Hepatocyte (in vitro differentiated cells): ENCODE measurements around the gene H6PD. TPM values are rescaled to one million over a fixed set of nuclear protein-coding genes. Genes with fewer than 3 reads are reported as not detected.
A peak's percentile ranks its signal among the peaks of the same experiment; 100 is the strongest.

ENCODE experiments used
- DNase-seq: peaks from one replicate; pipeline ENCODE4 v3.0.0-alpha.2; 2016; ENCODE audit warnings: low spot score
- H2AFZ ChIP-seq: fragments of 200-600 bp; sonication (generic); 2 replicates; pipeline ENCODE4 v1.6.0; 2016; ENCODE audit warnings: antibody characterized with exemption, mild to moderate bottlenecking
- H3K27ac ChIP-seq: fragments of 200-600 bp; sonication (generic); 2 replicates; pipeline ENCODE4 v1.5.1; 2016; ENCODE audit warnings: mild to moderate bottlenecking
- H3K27me3 ChIP-seq: fragments of 200-600 bp; sonication (generic); 2 replicates; pipeline ENCODE4 v1.6.1; 2016
- H3K36me3 ChIP-seq: fragments of 200-600 bp; sonication (generic); replicated peaks from 2 replicates; pipeline ENCODE4 v1.5.1; 2016; ENCODE audit warnings: low read depth; ENCODE audit not compliant: insufficient read depth
- H3K4me1 ChIP-seq: fragments of 200-600 bp; sonication (generic); 2 replicates; pipeline ENCODE4 v1.5.1; 2016; ENCODE audit warnings: mild to moderate bottlenecking, moderate library complexity; ENCODE audit not compliant: insufficient read depth
- H3K4me2 ChIP-seq: fragments of 200-600 bp; sonication (generic); 2 replicates; pipeline ENCODE4 v1.6.0; 2016
- H3K4me3 ChIP-seq: fragments of 200-600 bp; sonication (generic); 2 replicates; pipeline ENCODE4 v1.5.1; 2016; ENCODE audit warnings: mild to moderate bottlenecking
- H3K79me2 ChIP-seq: fragments of 200-600 bp; sonication (generic); 2 replicates; pipeline ENCODE4 v1.6.0; 2017; ENCODE audit warnings: mild to moderate bottlenecking
- H3K9me2 ChIP-seq: fragments of 200-600 bp; sonication (generic); replicated peaks from 2 replicates; pipeline ENCODE4 v1.6.0; 2017; ENCODE audit warnings: mild to moderate bottlenecking; ENCODE audit not compliant: insufficient read depth
- H3K9me3 ChIP-seq: fragments of 200-600 bp; sonication (generic); 2 replicates; pipeline ENCODE4 v1.5.1; 2016; ENCODE audit warnings: low read depth, mild to moderate bottlenecking
- H4K20me1 ChIP-seq: fragments of 200-600 bp; sonication (generic); 2 replicates; pipeline ENCODE4 v1.6.0; 2016; ENCODE audit warnings: mild to moderate bottlenecking; ENCODE audit not compliant: insufficient read depth, poor library complexity, severe bottlenecking
- CTCF ChIP-seq: fragments of 200-600 bp; sonication (generic); IDR thresholded peaks from 2 replicates; pipeline ENCODE4 v1.5.1; 2016; ENCODE audit warnings: antibody characterized with exemption, mild to moderate bottlenecking; ENCODE audit not compliant: poor library complexity
- EZH2 ChIP-seq: fragments of 200-600 bp; sonication (generic); IDR thresholded peaks from 2 replicates; pipeline ENCODE4 v1.6.1; 2016; ENCODE audit warnings: antibody characterized with exemption, mild to moderate bottlenecking, borderline replicate concordance
- EZH2phosphoT487 ChIP-seq: fragments of 200-600 bp; sonication (generic); IDR thresholded peaks from one replicate; pipeline ENCODE4 v1.6.1; 2018; ENCODE audit warnings: antibody characterized with exemption, mild to moderate bottlenecking, low read depth, moderate library complexity; ENCODE audit not compliant: unreplicated experiment, severe bottlenecking
- WGBS: methylation state at CpG from one replicate; pipeline ENCODE4 v1.1.6; 2016; ENCODE audit warnings: low lambda C conversion rate; ENCODE audit errors: missing lambda C conversion rate; 5-methylcytosine and 5-hydroxymethylcytosine counted together
- polyA plus RNA-seq: library from polyadenylated mRNA; unstranded; fragments of >200 nt; fragmentation: Nextera tagmentation; extraction: Ambion mirVana; gene quantifications from 2 replicates; pipeline ENCODE4 v1.2.1, GENCODE V29; 2016
- total RNA-seq: library from RNA; depleted of rRNA; stranded (reverse); fragments of >200 nt; gene quantifications from 2 replicates; pipeline ENCODE4 v1.2.3, GENCODE V29; 2014

Gene H6PD
- total and polyA plus RNA-seq, 2 experiments from 2014 or later, result 26.3 to 54.8 TPM

- H3K27me3 ChIP-seq, result no peaks in the 10 kb centered on the region
- 96% methylated on average over 6 of the region's 6 CpGs for WGBS
- peak overlapping the region; percentile 93 for H3K27ac ChIP-seq
- H3K9me2 ChIP-seq, result no peaks in the 10 kb centered on the region
- H3K4me2 ChIP-seq, result peak overlapping the region; percentile 48
- H4K20me1 ChIP-seq, result peaks cover 72% of the 10 kb centered on the region
- H3K9me3 ChIP-seq, result no peaks in the 10 kb centered on the region
- peaks cover 47% of the 10 kb centered on the region for H3K4me1 ChIP-seq
- no peak overlapping the region for H2AFZ ChIP-seq
- no peak overlapping the region for H3K4me3 ChIP-seq
- H3K79me2 ChIP-seq, result peaks cover 97% of the 10 kb centered on the region
- H3K36me3 ChIP-seq, result no peaks in the 10 kb centered on the region
- DNase-seq, result no peak
- no peak for TF ChIP-seq EZH2phosphoT487
- no peak for TF ChIP-seq CTCF
- no peak for TF ChIP-seq EZH2
These were observed 66.0 kb downstream of the H6PD start for GRCh38 chr1:9300573-9300972.

GRCh38 chr1:9302745-9303524 is 68.4 kb downstream of the H6PD start:
- peak; percentile 68 for DNase-seq
- Histone ChIP-seq H3K4me1 (peaks cover 31% of the 10 kb centered on the region), H3K36me3 (no peaks in the 10 kb centered on the region), H3K4me3 (no peak overlapping the region), H3K9me2 (no peaks in the 10 kb centered on the region), H3K4me2 (peak overlapping the region; percentile 57), H2AFZ (no peak overlapping the region), H3K9me3 (no peaks in the 10 kb centered on the region), H4K20me1 (peaks cover 73% of the 10 kb centered on the region), H3K27ac (peak overlapping the region; percentile 82), H3K79me2 (peaks cover 97% of the 10 kb centered on the region), H3K27me3 (no peaks in the 10 kb centered on the region)
- no peak for TF ChIP-seq EZH2phosphoT487
- 53% methylated on average over 9 of the region's 9 CpGs for WGBS

- Histone ChIP-seq H3K36me3 (no peaks in the 10 kb centered on the region), H3K9me2 (no peaks in the 10 kb centered on the region), H2AFZ (no peak overlapping the region), H3K4me2 (no peak overlapping the region), H3K4me3 (no peak overlapping the region), H3K27me3 (no peaks in the 10 kb centered on the region), H3K9me3 (no peaks in the 10 kb centered on the region), H4K20me1 (peaks cover 83% of the 10 kb centered on the region), H3K79me2 (peaks cover 97% of the 10 kb centered on the region), H3K27ac (no peak overlapping the region), H3K4me1 (peaks cover 31% of the 10 kb centered on the region)
- TF ChIP-seq CTCF, result no peak
- TF ChIP-seq EZH2phosphoT487, result no peak
- TF ChIP-seq EZH2, result no peak
- no peak for DNase-seq
- 92% methylated on average over 6 of the region's 6 CpGs for WGBS
These were observed 69.3 kb downstream of the H6PD start for GRCh38 chr1:9303916-9304315.

GRCh38 chr1:9305216-9305615 is 70.6 kb downstream of the H6PD start:
- H3K27ac ChIP-seq, result no peak overlapping the region
- peaks cover 25% of the 10 kb centered on the region for H3K4me1 ChIP-seq
- H3K79me2 ChIP-seq, result peaks cover 98% of the 10 kb centered on the region
- no peaks in the 10 kb centered on the region for H3K36me3 ChIP-seq
- H3K4me2 ChIP-seq, result no peak overlapping the region
- TF ChIP-seq CTCF, result no peak
- TF ChIP-seq EZH2phosphoT487, result no peak
- no peak for TF ChIP-seq EZH2
- H4K20me1 ChIP-seq, result peaks cover 94% of the 10 kb centered on the region
- no peak for DNase-seq
- H3K27me3 ChIP-seq, result no peaks in the 10 kb centered on the region
- H3K9me2 ChIP-seq, result no peaks in the 10 kb centered on the region
- H2AFZ ChIP-seq, result no peak overlapping the region
- H3K9me3 ChIP-seq, result no peaks in the 10 kb centered on the region
- H3K4me3 ChIP-seq, result no peak overlapping the region
- WGBS, result 92% methylated on average over 14 of the region's 14 CpGs
